A673 (cell line): ENCODE measurements around the gene TIAM1. TPM values are rescaled to one million over a fixed set of nuclear protein-coding genes. Genes with fewer than 3 reads are reported as not detected.

Experiments
- BruUV-seq: library from RNA; stranded (reverse); fragments of 400-500 nt; replicated peaks from 2 replicates; lab custom pipeline; 2021; lab: Mats Ljungman, UMichigan
- CTCF ChIA-PET: fragments of 300-600 bp; sonication (Branson Sonifier 250); formaldehyde crosslinking; loops from one replicate; lab custom pipeline; 2022; ENCODE audit warnings: antibody characterized with exemption; lab: Charles Lee
- POLR2A ChIA-PET: fragments of 300-600 bp; sonication (Branson Sonifier 250); formaldehyde crosslinking; loops from one replicate; lab custom pipeline; 2022; ENCODE audit warnings: antibody characterized with exemption; ENCODE audit not compliant: low non-redundant PET; lab: Charles Lee
- DNase-seq: peaks from one replicate; pipeline ENCODE4 v3.0.0-alpha.2; 2015; ENCODE audit warnings: low spot score
- H3K27ac ChIP-seq: fragments of 200-600 bp; sonication (generic); 2 replicates; pipeline ENCODE4 v1.5.1; 2016; ENCODE audit warnings: mixed run types, low read depth, mild to moderate bottlenecking, mixed read lengths, antibody characterized with exemption, low read length; ENCODE audit not compliant: poor library complexity, severe bottlenecking
- H3K27me3 ChIP-seq: fragments of 200-600 bp; sonication (generic); replicated peaks from 2 replicates; pipeline ENCODE4 v1.6.1; 2017; ENCODE audit warnings: mixed run types, low read depth, mild to moderate bottlenecking, mixed read lengths, antibody characterized with exemption, low read length; ENCODE audit not compliant: insufficient read depth, poor library complexity
- H3K36me3 ChIP-seq: fragments of 200-600 bp; sonication (generic); 2 replicates; pipeline ENCODE4 v1.6.1; 2016; ENCODE audit warnings: mixed run types, mild to moderate bottlenecking, mixed read lengths, antibody characterized with exemption, low read length; ENCODE audit not compliant: insufficient read depth, poor library complexity, severe bottlenecking
- H3K4me1 ChIP-seq: fragments of 200-600 bp; sonication (generic); 2 replicates; pipeline ENCODE4 v1.6.1; 2017; ENCODE audit warnings: mixed run types, mild to moderate bottlenecking, mixed read lengths, antibody characterized with exemption, low read length; ENCODE audit not compliant: insufficient read depth, poor library complexity, severe bottlenecking
- H3K4me3 ChIP-seq: fragments of 200-600 bp; sonication (generic); 2 replicates; pipeline ENCODE4 v1.5.1; 2016; ENCODE audit warnings: low read depth, mixed run types, mild to moderate bottlenecking, mixed read lengths, low read length; ENCODE audit not compliant: poor library complexity, severe bottlenecking
- H3K9me3 ChIP-seq: fragments of 200-600 bp; sonication (generic); 2 replicates; pipeline ENCODE4 v1.6.1; 2016; ENCODE audit warnings: mixed run types, low read depth, mild to moderate bottlenecking, mixed read lengths, antibody characterized with exemption, low read length; ENCODE audit not compliant: poor library complexity, severe bottlenecking
- CTCF ChIP-seq: fragments of 300-800, 200-600 bp; sonication (generic); conservative IDR thresholded peaks from 2 replicates; pipeline ENCODE4 v1.5.1; 2017; ENCODE audit warnings: low read depth, mild to moderate bottlenecking, antibody characterized with exemption, low read length, moderate library complexity, mixed read lengths
- EZH2 ChIP-seq: fragments of 200-600 bp; sonication (generic); IDR thresholded peaks from 2 replicates; pipeline ENCODE4 v1.6.1; 2017; ENCODE audit warnings: borderline replicate concordance, low read depth, mild to moderate bottlenecking, mixed read lengths, antibody characterized with exemption, low read length; ENCODE audit not compliant: poor library complexity, severe bottlenecking
- intact Hi-C: fragments of 100-400 bp; cut with micrococcal nuclease; formaldehyde crosslinking; loops from one replicate; pipeline ENCODE4 v1.10.0; 2022; ENCODE audit not compliant: unreplicated experiment
- total RNA-seq: library from RNA; stranded (reverse); gene quantifications from 2 replicates; pipeline ENCODE4 v1.2.3, GENCODE V29; 2021

TIAM1 gene
- total RNA-seq, 1 experiment from 2014 or later, result 9.6 TPM

DNA sequence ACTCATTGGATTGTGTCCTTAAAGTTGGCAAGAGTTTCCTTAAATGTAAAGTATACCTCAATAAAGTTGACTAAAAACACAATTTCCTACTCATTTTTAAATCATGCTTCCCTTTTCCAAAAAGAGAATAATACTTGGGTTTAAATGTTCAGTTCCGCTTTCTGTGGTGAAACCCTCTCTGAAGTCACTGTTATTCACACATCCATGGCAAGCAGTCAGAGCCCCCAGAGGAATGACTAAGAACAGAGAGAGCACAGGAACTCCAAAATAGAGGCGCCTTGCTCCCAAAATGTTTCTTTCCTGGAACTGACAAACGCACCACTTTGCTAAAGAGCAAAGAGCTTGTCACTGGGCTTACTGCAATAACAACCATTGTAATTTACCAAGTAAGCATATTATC lies 142.5 kb downstream of the TIAM1 start:
- Histone ChIP-seq H3K4me1 (no peaks in the 10 kb centered on the region), H3K27ac (no peak overlapping the region), H3K4me3 (no peak overlapping the region), H3K27me3 (no peaks in the 10 kb centered on the region), H3K9me3 (no peaks in the 10 kb centered on the region), H3K36me3 (no peaks in the 10 kb centered on the region)
- TF ChIP-seq CTCF (no peak), EZH2 (no peak)
- POLR2A ChIA-PET, result no interaction called here
- intact Hi-C loops, result no loop called here
- CTCF ChIA-PET, result interaction anchor here (0.6 kb wide), 1 partner anchor 15 kb away, joined by 4 read pairs; no protein-coding TSS in a partner anchor
- BruUV-seq, result no TSS peak
- DNase-seq, result peak; percentile 15

- intact Hi-C loops, result no loop called here
Observed at GRCh38 chr21:31201144-31201543, 142.9 kb downstream of the TIAM1 start.

GRCh38 chr21:31198575-31198974 lies 145.5 kb downstream of the TIAM1 start:
- CTCF ChIA-PET, result interaction anchor here (0.6 to 1.0 kb wide), 4 partner anchors 98 to 404 kb away, joined by 3 to 9 read pairs (median 3); no protein-coding TSS in a partner anchor
- BruUV-seq, result no TSS peak
- POLR2A ChIA-PET, result no interaction called here

More at GRCh38 chr21:31201144-31201543, 142.9 kb downstream of the TIAM1 start:
- H3K4me1 ChIP-seq, result no peaks in the 10 kb centered on the region
- H3K9me3 ChIP-seq, result no peaks in the 10 kb centered on the region
- H3K27ac ChIP-seq, result no peak overlapping the region
- no peak for DNase-seq
- no peaks in the 10 kb centered on the region for H3K27me3 ChIP-seq
- no peak for TF ChIP-seq CTCF
- TF ChIP-seq EZH2, result no peak
- no peak overlapping the region for H3K4me3 ChIP-seq
- ChIA-PET POLR2A (no interaction called here), CTCF (no interaction called here)
- no peaks in the 10 kb centered on the region for H3K36me3 ChIP-seq
- BruUV-seq, result no TSS peak

More at GRCh38 chr21:31198575-31198974, 145.5 kb downstream of the TIAM1 start:
- H3K27ac ChIP-seq, result no peak overlapping the region
- H3K4me1 ChIP-seq, result no peaks in the 10 kb centered on the region
- no peaks in the 10 kb centered on the region for H3K36me3 ChIP-seq
- DNase-seq, result peak; percentile 69
- H3K4me3 ChIP-seq, result no peak overlapping the region
- no peaks in the 10 kb centered on the region for H3K27me3 ChIP-seq
- H3K9me3 ChIP-seq, result no peaks in the 10 kb centered on the region
- intact Hi-C loops, result loop anchor here (1.0 kb wide), 2 partner anchors 382 to 406 kb away; no protein-coding TSS in a partner anchor
- peak; percentile 65 for TF ChIP-seq CTCF
- no peak for TF ChIP-seq EZH2
